Neural progenitor cell (in vitro differentiated cells): Measurements from ENCODE around the gene TWF2. TPM values are rescaled to one million over a fixed set of nuclear protein-coding genes. Genes with fewer than 3 reads are reported as not detected.
A peak's percentile ranks its signal among the peaks of the same experiment; 100 is the strongest.
"Not testable (repeated sequence)": the region's sequence is repeated elsewhere in the genome, so short reads cannot be mapped to it uniquely, and the experiment has no call there.

Source experiments
- DNase-seq: peaks from one replicate; pipeline ENCODE4 v3.0.0-alpha.2; 2016; ENCODE audit warnings: low spot score
- H2AFZ ChIP-seq: fragments of 200-600 bp; sonication (generic); replicated peaks from 2 replicates; pipeline ENCODE4 v1.6.1; 2016; ENCODE audit warnings: antibody characterized with exemption
- H3F3A ChIP-seq: fragments of 200-600 bp; sonication (generic); 2 replicates; pipeline ENCODE4 v1.6.1; 2016; ENCODE audit warnings: antibody characterized with exemption, low read depth
- H3K27ac ChIP-seq: fragments of 200-600 bp; sonication (generic); 2 replicates; pipeline ENCODE4 v1.5.1; 2016; ENCODE audit warnings: mild to moderate bottlenecking
- H3K27me3 ChIP-seq: fragments of 200-600 bp; sonication (generic); 2 replicates; pipeline ENCODE4 v1.6.1; 2016; ENCODE audit warnings: mild to moderate bottlenecking, moderate library complexity
- H3K36me3 ChIP-seq: fragments of 200-600 bp; sonication (generic); 2 replicates; pipeline ENCODE4 v1.5.1; 2016
- H3K4me1 ChIP-seq: fragments of 200-600 bp; sonication (generic); 2 replicates; pipeline ENCODE4 v1.6.1; 2016; ENCODE audit warnings: mixed run types
- H3K4me2 ChIP-seq: fragments of 200-600 bp; sonication (generic); 2 replicates; pipeline ENCODE4 v1.6.1; 2016
- H3K4me3 ChIP-seq: fragments of 200-600 bp; sonication (generic); 2 replicates; pipeline ENCODE4 v1.5.1; 2016
- H3K79me2 ChIP-seq: fragments of 200-600 bp; sonication (generic); 2 replicates; pipeline ENCODE4 v1.6.1; 2016; ENCODE audit warnings: low read depth
- H3K9ac ChIP-seq: fragments of 200-600 bp; sonication (generic); 2 replicates; pipeline ENCODE4 v1.6.1; 2016
- H3K9me3 ChIP-seq: fragments of 200-600 bp; sonication (generic); 2 replicates; pipeline ENCODE4 v1.5.1; 2016; ENCODE audit warnings: low read depth
- H4K20me1 ChIP-seq: fragments of 200-600 bp; sonication (generic); 2 replicates; pipeline ENCODE4 v1.6.1; 2016; ENCODE audit warnings: low read depth
- H3K27ac Mint-ChIP-seq: 3 replicates; pipeline ENCODE4 v1.8.0; 2021; ENCODE audit warnings: mixed read lengths
- H3K27me3 Mint-ChIP-seq: 2 replicates; pipeline ENCODE4 v1.8.0; 2022; ENCODE audit warnings: low read depth, mild to moderate bottlenecking, inconsistent platforms, moderate library complexity, mixed read lengths; ENCODE audit not compliant: insufficient read depth
- H3K36me3 Mint-ChIP-seq: 3 replicates; pipeline ENCODE4 v1.8.0; 2021; ENCODE audit warnings: mixed read lengths
- H3K4me1 Mint-ChIP-seq: 3 replicates; pipeline ENCODE4 v1.8.0; 2021; ENCODE audit warnings: mixed read lengths
- H3K4me3 Mint-ChIP-seq: 3 replicates; pipeline ENCODE4 v1.8.0; 2021; ENCODE audit warnings: mild to moderate bottlenecking, moderate library complexity, mixed read lengths
- H3K9me3 Mint-ChIP-seq: 3 replicates; pipeline ENCODE4 v1.8.0; 2020; ENCODE audit warnings: mixed read lengths
- CTCF ChIP-seq: fragments of 200-600 bp; sonication (generic); IDR thresholded peaks from 2 replicates; pipeline ENCODE4 v1.5.1; 2017; ENCODE audit warnings: antibody characterized with exemption, mild to moderate bottlenecking
- EZH2 ChIP-seq: fragments of 200-600 bp; sonication (generic); IDR thresholded peaks from 2 replicates; pipeline ENCODE4 v1.6.1; 2017; ENCODE audit warnings: antibody characterized with exemption, mild to moderate bottlenecking, moderate library complexity
- EZH2phosphoT487 ChIP-seq: fragments of 200-600 bp; sonication (generic); IDR thresholded peaks from 2 replicates; pipeline ENCODE4 v1.6.1; 2017; ENCODE audit warnings: antibody characterized with exemption
- total RNA-seq: library from RNA; depleted of rRNA; stranded (reverse); fragments of >200 nt; gene quantifications from 2 replicates; pipeline ENCODE4 v1.2.3, GENCODE V29; 2015; ENCODE audit warnings: low replicate concordance

Gene TWF2
- total RNA-seq = 21.9 and 44.9 TPM in 2 replicates

DNA sequence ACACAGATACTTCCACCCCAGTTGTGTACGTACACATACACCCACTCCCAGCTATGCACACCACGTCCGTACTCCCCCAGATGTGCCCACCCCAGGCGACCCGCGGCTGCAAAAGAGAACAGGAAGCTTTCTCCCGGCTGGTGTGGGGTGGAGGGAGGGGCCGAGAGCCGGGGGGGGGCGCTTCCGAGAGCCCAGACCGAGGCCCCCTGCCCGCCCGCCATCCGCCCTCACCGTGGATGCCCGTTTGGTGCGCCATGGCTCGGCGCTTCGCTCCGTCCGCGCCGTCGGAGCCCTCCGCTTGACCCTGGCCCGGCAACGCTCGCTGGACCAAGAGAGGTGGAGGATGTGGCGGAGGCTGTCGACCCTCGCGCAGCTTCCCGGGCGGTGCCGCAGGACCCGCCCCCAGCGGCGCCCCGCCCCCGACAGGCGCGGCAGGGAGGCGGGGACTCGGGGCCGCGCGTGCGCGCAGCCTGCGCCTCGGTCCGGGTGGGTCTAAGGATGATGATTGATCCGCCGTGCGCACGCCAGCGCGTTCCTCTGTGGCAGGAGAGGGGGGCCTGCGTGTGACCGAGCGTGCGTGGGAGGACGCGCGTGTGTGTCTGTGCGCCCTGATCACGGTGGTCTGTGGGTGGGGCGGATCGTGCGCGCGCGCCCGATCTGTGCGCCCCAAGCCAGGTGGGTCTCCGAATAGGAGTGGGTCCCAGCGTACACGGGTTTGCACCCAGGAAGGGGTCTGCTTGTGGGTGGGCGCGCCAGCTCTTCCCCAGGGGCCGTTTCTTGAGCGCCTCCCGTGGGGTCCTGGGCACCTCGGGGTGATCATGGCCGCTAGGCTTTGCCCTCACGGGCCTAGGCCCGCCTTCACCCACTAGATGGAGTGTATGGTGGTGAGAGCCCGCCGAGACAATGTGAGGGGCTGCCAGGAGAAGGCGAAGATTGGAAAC, at the start of gene TWF2:
TWF2 (minus strand) TSS at position 398 of the 941 bp plus-strand sequence; CDS start at position 256, 142 bp downstream.
- Histone ChIP-seq H3K79me2 (peaks cover 7% of the 10 kb centered on the region), H3K4me2 (peak within 1 kb of the TSS; percentile 88), H4K20me1 (peaks cover 10% of the 10 kb centered on the region), H3F3A (no peaks in the 10 kb centered on the region), H3K27ac (no peak within 1 kb of the TSS), H3K36me3 (no peaks in the 10 kb centered on the region), H3K9me3 (no peaks in the 10 kb centered on the region), H3K4me3 (peak within 1 kb of the TSS; percentile 87), H2AFZ (peak within 1 kb of the TSS; percentile 90), H3K9ac (no peak within 1 kb of the TSS), H3K4me1 (peaks cover 8% of the 10 kb centered on the region), H3K27me3 (peaks cover 11% of the 10 kb centered on the region)
- Mint-ChIP-seq H3K9me3 (no peaks in the 10 kb centered on the region), H3K4me3 (peak within 1 kb of the TSS; percentile 97), H3K27me3 (peaks cover 10% of the 10 kb centered on the region), H3K36me3 (no peaks in the 10 kb centered on the region), H3K27ac (peak within 1 kb of the TSS; percentile 95), H3K4me1 (peaks cover 29% of the 10 kb centered on the region)
- TF ChIP-seq EZH2 (no peak), CTCF (peak; percentile 46)
- peak; percentile 93 for DNase-seq

DNA sequence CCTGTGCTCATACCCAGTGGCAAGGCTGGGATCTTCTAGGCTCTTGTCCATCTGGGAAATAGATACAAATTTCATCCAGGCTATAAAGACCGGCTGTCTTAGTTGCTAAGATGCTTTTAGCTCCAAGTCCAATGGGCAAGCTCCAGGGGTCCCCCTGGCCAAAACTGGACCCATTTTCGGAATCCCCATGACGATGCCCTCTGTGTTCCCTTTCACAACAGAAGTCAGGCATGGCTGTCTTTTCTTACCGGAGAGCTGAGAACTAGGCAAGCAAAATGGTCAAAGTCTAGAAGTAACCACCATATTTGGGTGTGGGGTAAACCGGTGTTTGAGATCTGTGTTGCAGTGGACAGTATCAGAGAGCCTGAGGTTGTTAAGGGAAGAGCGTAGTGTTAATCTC, 49.7 kb upstream of the TWF2 start:
- no peaks in the 10 kb centered on the region for H4K20me1 ChIP-seq
- peak overlapping the region; percentile 89 for H3K4me2 ChIP-seq
- no peak overlapping the region for H2AFZ ChIP-seq
- TF ChIP-seq EZH2phosphoT487 (no peak), EZH2 (no peak), CTCF (no peak)
- peaks cover 4% of the 10 kb centered on the region for H3K4me1 ChIP-seq
- no peak overlapping the region for H3K27ac ChIP-seq
- Mint-ChIP-seq H3K4me3 (peak overlapping the region; percentile 99), H3K4me1 (peaks cover 11% of the 10 kb centered on the region), H3K9me3 (no peaks in the 10 kb centered on the region), H3K36me3 (no peaks in the 10 kb centered on the region), H3K27ac (no peak overlapping the region), H3K27me3 (peaks cover 5% of the 10 kb centered on the region)
- peak overlapping the region; percentile 67 for H3K4me3 ChIP-seq
- DNase-seq = no peak
- peaks cover 12% of the 10 kb centered on the region for H3K79me2 ChIP-seq
- H3K9me3 ChIP-seq = no peaks in the 10 kb centered on the region
- H3K36me3 ChIP-seq = no peaks in the 10 kb centered on the region
- H3K27me3 ChIP-seq = no peaks in the 10 kb centered on the region
- H3F3A ChIP-seq = peaks cover 17% of the 10 kb centered on the region
- H3K9ac ChIP-seq = no peak overlapping the region

- peak overlapping the region; percentile 67 for H3K4me3 ChIP-seq
- H3K9me3 ChIP-seq = no peaks in the 10 kb centered on the region
- no peaks in the 10 kb centered on the region for H3K36me3 Mint-ChIP-seq
- H3K36me3 ChIP-seq = no peaks in the 10 kb centered on the region
- no peak for DNase-seq
- H3K27me3 ChIP-seq = no peaks in the 10 kb centered on the region
- peaks cover 17% of the 10 kb centered on the region for H3F3A ChIP-seq
- H3K4me3 Mint-ChIP-seq = peak overlapping the region; percentile 99
- peak overlapping the region; percentile 98 for H3K27ac ChIP-seq
- peaks cover 11% of the 10 kb centered on the region for H3K4me1 Mint-ChIP-seq
- H3K4me2 ChIP-seq = peak overlapping the region; percentile 89
- H3K9ac ChIP-seq = peak overlapping the region; percentile 90
- TF ChIP-seq EZH2phosphoT487 (no peak), EZH2 (no peak), CTCF (no peak)
- no peak overlapping the region for H2AFZ ChIP-seq
- peaks cover 4% of the 10 kb centered on the region for H3K4me1 ChIP-seq
- peak overlapping the region; percentile 34 for H3K27ac Mint-ChIP-seq
- H3K27me3 Mint-ChIP-seq = peaks cover 3% of the 10 kb centered on the region
- no peaks in the 10 kb centered on the region for H3K9me3 Mint-ChIP-seq
- H3K79me2 ChIP-seq = peaks cover 12% of the 10 kb centered on the region
- H4K20me1 ChIP-seq = no peaks in the 10 kb centered on the region
Measured at GRCh38 chr3:52286777-52287110, 47.8 kb upstream of the TWF2 start.

DNA sequence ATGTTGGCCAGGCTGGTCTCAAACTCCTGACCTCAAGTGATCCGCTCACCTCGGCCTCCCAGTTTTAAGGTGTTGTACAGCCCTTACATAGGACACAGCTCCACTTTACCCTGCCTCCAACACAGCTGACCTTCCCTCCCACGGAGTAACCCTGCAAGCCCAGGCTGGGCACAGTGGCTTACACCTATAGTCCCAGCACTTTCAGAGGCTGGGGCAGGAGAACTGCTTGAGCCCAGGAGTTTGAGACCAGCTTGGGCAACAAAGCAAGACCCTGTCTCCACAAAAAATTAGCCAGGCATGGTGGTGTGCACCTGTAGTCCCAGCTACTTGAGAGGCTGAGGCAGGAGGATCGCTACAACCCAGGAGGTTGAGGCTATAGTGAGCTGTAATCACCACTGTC, 45.1 kb upstream of the TWF2 start:
- not testable (repeated sequence) for H3K36me3 ChIP-seq, H3K27me3 ChIP-seq, H3K36me3 Mint-ChIP-seq, H3K27ac ChIP-seq, H3K4me2 ChIP-seq, H4K20me1 ChIP-seq, DNase-seq, H3K27me3 Mint-ChIP-seq, H3K4me3 Mint-ChIP-seq, H2AFZ ChIP-seq, H3K9ac ChIP-seq, H3K9me3 Mint-ChIP-seq, H3K4me3 ChIP-seq, H3K9me3 ChIP-seq, H3K27ac Mint-ChIP-seq
- Histone ChIP-seq H3K4me1 (peaks cover 19% of the 10 kb centered on the region), H3K79me2 (peaks cover 12% of the 10 kb centered on the region), H3F3A (peaks cover 34% of the 10 kb centered on the region)
- H3K4me1 Mint-ChIP-seq = peaks cover 26% of the 10 kb centered on the region
